NCI-H748 (cell line): ENCODE data around the gene SLAMF8.

Experiments used
- DNase-seq: peaks from one replicate; lab custom pipeline; 2025; ENCODE audit not compliant: unreplicated experiment; lab: John Stamatoyannopoulos, UW

Gene SLAMF8

DNA sequence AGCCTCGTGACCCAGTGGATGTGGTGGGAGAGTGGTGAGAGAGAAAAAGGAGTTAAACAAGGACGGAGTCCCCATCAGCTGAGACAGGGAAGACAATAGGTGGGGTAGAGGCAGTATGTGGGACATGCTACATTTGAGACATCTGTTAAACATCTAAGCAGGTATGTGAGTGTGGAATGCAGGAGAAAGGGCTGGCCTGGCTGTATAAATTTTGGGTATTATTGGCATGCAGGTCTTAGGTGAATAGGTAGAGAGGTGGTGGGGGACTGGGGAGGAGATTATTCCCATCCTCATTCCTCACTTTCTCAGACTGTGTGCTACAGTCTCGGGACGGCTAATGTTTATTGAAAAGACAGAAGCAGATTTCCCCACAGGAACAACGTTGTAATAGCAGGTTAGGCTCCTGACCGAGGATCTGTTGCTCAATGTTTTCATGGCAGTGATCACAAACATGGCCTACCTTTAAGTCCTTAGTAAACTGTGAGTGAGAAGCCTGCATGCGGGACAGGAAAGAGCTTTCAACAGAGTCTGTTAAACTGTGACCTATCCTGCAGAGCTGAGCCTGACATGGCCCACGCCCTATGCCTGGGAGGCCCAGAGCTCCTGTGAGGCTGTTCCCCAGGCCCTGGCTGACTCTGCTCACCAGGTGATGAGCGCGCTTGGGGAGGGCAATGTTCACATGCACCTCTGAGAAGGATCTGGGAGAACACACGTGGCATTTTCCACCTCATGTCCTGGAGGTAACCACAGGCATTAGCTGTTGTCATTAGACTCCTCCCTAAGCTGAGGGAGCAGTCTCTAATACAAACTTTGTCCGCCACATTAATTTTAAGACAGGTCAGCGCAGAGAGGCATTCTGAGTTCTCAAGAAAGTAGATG is 19.3 kb downstream of the SLAMF8 start:
- DNase-seq = no peak

DNA sequence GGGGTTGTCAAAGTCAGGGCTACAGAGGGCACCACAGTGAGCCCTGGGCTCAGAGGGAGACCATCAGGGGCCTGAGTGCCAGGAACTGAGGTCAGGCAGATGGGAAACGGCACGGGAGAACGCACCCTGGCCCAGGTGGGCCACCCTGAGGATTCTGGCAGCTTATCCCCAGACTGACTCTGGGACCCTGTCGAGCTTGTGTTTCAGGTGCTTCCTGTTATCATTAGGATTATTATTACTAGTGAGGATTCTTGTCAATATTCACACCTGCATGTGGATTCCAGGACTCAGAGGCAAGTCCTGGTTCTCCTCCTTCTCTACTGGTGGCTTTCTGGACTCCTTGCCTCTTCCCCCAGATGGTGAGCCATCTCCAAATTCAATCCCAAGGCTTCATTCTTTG is 20.6 kb downstream of the SLAMF8 start:
- no peak for DNase-seq

DNA sequence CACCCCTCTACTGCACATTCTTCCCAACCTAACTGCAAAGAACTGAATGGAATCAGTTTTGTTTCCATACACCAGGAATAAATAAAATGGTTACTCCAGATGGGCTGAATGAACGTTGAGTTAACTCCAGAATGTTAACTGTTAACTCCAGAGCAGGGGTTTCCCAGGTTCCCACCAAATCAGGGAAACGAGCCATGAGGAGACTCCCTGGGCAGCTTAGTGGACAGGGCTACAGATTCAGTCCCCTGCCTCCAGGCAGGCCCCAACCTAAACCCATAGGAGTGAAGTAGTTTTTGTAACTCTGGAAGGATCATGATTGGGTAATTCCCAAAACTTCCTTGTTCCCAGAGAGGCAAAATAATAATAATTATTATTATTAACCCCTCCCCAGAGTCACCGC is 21.7 kb downstream of the SLAMF8 start:
- DNase-seq = no peak

DNA sequence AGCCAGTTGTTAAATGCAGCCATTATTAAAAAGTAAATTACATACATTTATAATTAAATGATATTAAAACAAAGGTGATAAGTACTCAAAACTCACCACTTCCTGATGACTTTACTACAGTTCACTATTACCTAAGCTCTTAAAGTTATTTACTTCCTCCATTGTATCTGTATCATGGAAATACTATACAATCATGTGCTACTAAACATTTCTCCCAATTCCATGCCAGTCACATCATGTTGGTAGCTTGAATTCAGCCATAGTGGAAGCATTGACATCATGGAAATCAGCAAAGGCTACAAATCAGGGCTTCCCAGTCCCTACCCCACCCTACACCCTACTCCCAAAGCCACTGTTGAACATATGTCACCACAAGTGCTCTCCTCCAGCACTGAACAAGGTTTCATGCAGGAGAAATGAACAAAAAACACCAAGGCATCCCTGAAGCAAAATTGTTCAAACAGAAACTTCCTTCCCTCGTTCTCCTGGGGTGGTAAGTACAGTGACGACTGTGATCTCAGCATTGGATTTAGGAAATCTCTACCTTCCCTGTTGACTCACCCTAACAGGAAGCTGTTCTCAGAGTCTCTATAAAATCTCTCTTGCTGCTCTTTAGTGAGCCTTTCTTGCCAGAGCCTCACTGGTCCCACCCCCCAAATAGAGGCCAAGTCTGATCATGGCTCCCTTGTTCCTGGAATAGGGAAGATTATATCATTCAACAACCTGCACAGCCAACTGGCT is 23.1 kb downstream of the SLAMF8 start:
- no peak for DNase-seq

DNA sequence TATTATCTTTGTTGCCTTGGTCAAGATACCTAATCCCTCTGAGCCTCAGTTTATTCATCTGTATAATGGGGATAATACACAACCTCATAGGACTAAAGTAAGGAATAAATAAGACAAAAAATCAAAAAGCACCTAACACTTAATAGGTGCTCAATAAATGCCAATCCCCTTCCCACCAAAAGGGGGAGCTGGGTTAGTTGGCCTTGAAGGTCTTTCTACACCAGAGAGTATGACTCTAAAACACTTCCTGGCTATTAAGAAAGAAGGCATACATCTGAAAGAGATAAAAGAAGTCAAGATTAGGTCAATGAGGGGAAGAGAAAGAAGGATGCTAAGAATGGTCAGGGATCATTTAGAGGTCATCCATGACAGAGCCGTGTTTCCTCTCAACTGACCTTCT is 24.7 kb downstream of the SLAMF8 start:
- DNase-seq = no peak

DNA sequence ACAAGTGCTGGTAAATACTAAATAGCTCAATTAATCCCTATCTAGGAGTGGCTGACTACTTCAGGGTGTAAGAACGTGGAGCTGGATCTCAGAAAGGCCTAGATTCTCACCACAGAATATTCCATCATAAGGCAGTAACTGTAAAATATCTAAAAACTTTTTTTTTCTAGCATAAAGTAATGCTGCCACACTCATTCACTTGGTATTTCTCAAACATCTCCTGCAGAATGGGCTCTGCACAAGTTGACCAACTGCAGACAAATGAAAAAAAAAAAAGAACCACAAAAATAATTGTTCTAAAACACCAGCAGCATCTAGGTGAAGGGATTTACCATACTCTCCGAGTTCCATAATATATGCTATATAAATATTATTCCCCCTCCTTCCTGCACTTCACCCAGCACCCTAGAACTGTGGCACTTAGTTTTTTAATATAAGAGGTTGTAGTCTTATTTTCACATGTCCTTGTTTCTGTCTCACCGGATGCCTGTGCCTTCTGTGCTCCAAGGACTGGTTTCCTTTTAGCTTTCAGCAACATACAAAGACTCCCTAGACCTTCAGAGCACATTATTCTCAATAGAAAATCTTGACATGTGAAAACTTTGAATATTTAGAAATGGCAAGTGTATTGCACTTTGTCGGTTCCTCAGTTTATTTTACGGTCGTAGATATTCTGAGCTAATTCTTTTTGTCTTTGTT is 26.9 kb downstream of the SLAMF8 start:
- DNase-seq = peak; percentile 42

DNA sequence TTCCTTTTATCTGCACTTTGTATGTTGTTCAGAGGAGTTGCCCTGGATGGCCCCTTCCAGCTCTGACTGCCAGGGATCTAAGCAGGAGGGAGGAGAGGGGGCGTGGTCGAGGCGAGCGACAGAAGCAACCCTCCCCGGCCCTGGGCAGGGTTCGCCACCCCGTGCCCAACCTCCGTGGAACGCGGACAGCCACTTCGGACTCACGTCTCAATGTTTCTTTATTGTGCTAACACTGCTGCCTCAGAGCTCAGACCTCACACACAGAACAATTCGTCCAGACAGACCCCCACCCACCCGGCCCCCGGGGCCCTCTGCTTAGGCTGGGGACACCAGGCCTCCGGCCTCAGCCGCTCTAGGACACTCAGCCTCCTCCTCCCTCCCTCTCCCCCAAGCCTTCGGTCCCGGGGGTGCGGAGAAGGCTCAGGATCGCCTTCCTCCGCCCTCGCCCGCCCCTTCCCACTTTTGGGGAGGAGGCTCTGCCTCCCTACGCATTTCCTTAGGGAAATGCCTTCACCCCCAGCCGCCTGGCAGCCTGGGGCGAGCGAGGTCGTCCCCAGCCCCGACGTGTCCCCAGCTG is 27.5 kb downstream of the SLAMF8 start:
- DNase-seq = peak; percentile 68

DNA sequence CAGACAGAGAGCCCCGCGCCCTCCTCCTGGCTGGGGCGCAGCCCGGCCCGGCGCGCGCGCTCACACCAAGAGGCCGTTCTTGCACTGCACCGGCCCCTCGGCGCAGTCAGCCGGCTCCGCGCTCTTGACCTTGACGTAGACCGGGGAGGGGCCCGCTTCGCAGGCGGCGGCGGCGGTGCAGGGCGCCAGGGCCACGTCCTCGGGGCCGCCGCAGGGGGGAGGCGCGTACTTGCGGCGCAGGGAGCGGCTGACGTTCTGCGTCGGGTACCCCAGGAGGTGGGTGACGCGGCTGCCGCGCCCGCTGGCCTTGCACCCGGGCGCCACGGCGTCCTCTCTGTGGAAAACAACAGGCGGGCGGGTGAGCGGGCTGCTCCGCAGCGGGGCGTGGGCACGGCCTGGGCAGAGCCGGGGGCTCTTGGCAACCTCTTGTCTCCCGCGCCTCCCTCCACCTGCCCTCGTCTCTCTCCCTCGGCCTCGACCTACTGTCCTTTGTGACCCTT is 28.1 kb downstream of the SLAMF8 start:
- peak; percentile 77 for DNase-seq

DNA sequence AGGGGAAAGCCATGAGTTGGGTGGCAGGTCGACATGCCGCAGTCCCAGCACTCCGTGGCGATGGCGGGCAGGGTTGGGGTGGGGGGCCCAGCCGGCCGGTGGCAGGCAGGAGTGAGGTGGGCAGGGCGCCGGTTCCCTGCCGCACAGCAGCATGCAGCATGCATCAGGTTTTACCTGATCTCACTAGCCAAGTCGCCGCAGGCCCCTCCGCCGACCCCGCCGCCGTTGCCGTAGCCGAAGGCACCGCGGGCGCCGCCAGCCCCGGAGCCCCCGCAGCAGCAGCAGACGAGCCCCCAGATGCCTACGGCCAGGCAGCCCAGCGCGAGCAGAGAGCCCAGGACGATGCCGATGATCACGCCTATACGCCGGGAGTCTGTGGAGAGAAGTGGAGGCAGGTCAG is 29.0 kb downstream of the SLAMF8 start:
- DNase-seq = no peak

DNA sequence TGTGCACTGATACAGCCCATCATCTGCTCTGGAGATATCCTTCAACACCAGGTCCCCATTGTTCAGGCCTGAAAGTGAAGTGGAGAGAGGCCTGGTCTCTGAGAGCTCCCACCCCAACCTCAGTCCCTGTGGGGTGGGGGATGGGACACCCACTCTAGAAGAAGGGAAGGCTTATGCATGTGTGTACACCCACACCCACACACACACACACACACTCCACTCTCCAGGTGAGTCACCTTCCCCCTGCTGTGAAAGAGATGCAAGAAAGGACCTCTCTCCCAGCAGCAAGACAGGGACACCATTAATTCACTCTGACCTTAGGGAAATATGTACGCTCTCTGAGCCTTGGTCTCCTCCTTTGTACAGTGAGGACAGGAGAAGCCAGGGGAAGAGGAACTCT is 29.9 kb downstream of the SLAMF8 start:
- DNase-seq = no peak

DNA sequence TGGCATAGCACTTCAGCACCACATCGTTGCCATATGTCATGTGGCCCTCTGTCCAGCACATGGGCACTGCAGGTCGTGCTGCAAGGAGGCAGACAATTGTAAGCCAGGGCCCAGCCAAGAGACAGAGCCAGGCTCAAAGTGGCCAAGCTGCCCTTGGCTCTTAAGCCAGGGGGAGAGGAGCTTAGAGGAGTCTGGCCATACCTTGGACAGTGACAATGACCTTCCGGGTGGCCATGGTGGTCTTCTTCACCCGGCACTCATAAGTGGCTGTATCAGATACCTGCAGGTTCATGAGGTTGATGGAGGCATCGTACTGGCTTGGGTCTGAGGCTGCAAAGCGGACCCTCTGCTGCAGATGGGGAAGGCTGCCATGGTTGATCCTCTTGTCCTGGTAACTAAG is 31.2 kb downstream of the SLAMF8 start:
- DNase-seq = no peak

DNA sequence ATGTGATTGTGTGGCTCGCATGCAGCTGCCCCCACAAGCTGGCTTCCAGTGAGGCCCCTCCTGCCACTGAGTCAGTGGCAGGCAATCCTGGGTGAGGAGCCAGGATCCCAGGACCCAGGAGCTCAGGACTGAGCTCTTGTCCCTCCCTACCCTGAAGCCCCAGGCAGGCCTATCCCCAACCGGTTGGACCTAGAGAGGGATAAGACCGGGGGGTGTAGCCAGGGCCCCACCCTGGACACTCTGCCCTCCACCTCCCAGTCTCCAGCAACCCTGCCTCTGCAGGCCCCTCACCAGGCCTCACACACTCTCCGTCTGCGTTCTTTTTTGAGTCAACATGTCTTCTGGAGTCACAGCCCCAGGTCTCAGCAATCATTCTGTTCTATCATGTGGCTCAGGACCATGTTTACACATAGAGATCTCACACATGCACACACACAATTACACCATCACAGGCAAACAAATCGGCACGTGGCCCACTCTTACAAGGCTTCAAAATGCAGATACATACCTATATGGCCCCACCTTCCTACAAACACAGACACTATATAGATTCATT is 33.2 kb downstream of the SLAMF8 start:
- no peak for DNase-seq

DNA sequence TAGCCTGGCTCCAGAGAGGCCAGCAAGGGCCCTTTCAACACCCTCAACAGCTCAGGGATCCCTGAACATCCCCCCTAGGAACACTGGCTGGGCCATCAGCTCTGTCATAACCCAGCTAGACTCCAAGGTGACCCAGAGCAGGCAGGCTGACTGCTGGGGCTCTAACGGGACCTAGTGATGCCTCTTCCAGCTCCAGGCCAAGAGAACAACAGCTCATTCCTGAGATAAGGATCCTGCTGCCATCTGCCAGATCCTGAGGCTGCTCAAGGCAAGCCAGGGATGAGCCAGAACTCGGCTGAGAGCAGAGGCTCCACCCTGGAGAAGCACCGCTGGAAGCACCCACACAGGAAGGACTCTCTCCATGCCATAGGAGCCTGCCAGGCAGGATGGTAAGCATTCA is 33.8 kb downstream of the SLAMF8 start:
- DNase-seq = no peak

DNA sequence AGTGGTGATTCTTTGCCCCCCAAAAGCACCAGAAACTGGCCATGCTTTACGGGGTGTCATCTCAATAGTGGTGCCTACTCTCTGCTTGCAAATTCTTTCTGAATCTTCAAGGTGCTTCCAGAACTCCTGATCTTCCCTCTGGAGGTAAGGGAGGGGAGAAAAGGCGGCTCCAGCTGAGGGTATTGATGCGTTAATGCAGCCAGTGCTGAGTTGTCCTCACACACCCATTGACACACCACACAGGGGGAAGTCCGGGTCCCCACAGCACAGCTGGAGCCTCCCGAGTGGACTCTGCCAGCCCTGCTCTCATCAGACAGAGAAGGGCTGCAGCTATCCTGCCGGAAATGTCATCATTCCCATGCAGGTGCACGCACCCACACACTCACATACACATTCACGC is 34.5 kb downstream of the SLAMF8 start:
- no peak for DNase-seq

DNA sequence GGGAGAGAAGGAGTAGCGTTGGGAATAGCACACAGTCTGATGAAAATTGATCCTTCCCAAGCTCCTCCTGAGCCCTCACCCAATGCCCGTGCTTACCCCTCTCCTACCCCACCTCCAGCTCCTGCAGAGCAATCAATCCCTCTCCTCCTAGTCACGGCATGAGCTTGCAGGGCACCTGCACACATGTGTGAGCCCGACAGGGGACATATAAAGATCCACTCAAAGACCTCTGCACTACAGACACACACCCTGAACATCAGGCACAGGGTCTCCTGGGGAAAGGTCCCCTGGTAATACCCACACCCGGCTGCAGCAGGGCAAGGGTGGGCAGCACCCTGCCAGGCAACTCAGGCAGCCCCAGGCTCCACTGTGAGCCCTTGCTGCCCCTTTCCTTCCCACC is 35.4 kb downstream of the SLAMF8 start:
- DNase-seq = no peak

DNA sequence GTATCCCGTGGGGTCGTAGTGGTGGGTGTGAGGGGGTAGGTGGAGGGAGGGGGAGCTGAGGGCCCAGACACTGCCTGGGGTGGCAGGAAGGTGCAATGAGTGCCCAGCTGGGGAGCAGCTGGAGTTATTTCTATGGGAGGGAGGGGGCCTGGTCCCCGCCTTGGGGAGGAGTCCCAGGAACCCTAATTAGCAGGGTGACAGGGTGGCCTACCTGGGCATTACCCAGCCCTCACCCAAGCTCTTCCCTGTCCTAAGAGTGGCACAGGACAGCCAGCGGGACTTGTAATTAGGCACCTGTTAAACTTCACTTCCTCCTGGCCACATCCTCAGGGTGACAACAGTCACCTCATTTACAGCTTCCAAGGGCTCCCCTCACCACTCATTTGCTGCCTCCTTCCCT is 35.9 kb downstream of the SLAMF8 start, which contains the start of gene VSIG8:
TSS of gene VSIG8 (minus strand) at position 101 of the 400 bp plus-strand sequence. CDS start 136 bp downstream, outside the sequence.
- DNase-seq = no peak

DNA sequence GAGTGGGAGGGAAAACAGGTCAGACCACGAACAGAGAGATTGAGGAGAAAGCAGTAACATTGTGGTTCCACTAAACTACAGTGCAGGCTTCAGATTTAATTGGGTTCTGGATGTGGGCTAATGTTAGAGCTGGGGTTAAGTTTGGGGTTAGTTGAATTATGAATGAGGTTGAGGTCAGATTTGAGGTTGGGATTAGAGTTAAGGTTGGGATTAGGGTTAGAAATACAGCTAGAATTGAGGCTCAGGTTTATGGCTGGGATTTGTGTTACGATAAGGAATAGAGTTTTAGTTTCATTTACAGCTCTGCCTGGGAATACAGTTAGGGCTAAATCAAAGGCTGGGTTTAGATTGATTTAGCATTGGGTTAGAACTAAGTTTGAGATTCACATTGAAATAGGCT is 37.6 kb downstream of the SLAMF8 start:
- no peak for DNase-seq

DNA sequence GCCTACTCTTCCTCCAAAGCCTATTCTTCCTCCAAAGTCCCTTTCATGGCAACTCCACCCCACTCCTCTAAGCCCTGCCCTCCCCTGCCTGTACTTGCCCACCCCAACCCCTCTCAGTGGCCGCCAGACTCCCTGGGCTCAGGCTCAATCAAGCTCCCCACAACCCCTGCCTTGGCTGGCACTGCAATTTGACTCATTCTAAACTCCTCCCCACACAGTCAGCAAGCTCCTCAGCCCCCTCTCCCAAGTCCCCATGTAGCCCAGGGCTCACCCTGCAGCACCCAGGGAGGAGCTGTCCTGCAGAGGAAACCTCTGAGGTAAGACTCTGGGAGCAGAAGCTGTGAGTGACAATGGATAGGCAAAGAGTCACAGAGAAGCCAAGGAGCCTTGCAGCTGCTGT is 39.4 kb downstream of the SLAMF8 start:
- no peak for DNase-seq

DNA sequence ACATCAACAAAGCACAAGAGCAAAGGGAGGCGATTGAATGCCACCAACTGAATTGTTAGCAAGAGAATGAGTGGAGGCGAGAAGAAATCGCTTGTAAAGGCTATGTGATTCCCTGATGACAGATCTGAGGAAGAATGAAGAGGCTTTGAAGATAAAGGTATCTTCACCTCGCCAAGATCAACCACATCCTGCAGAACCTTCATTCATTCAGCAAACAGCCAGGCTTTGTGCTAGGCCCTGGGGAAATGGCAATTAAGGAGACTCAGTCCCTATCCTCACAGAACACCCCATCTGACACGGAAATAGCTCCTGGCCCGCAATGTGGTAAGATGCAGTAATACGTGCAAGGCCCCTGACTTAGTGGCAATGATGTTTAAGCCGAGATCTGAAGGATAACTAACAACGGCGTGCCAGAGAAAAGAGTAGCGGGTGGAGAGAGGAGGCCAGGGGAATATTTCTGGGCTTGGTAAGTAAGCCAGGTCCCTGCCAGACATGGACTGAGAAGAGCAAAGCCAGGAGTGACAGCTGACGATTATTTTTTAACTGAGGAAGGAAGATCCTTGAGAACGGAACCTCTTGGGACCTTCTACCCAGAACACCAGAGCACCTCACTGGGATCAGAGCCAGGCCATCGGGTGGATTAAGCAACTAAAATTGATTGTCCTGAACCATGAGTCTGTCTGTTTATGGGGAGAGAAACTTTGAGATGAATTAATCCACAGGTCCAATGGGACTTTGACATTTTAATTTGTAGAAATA is 40.4 kb downstream of the SLAMF8 start:
- DNase-seq = no peak

DNA sequence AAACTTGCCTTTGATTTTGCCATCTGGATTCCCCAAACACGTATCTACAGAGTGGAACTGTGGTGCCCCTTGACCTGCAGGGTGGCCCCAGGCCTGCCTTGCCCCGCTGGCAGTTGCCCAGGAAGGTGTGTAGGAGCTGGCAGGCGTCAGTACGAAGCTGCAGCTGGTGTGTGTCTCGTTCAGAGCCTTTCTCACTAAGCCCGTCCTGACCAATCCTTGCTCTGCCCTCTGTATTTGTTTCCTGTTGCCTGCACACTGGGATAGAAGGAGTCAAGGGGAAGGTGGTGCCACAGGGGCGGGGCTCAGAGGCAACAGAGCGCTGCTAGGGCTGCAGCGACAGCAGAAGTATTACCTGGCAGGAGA is 41.0 kb downstream of the SLAMF8 start:
- peak; percentile 86 for DNase-seq
